Liver (tissue), 9 donors: ENCODE results near the gene GNG12. TPM values are rescaled to one million over a fixed set of nuclear protein-coding genes. Genes with fewer than 3 reads are reported as not detected.

ENCODE experiments used
- DNase-seq: peaks from one replicate; pipeline ENCODE4 v3.0.0-alpha.2; 2017; ENCODE audit warnings: low spot score
- H3K27ac ChIP-seq, 2 donors: one replicate each; pipeline ENCODE4 v1.7.0; 2013; ENCODE audit warnings: inconsistent platforms in 2 of 2, low read length in 2 of 2, control low read depth in 1 of 2, low read depth in 1 of 2, mild to moderate bottlenecking in 1 of 2
- H3K27me3 ChIP-seq, 4 donors: one replicate each; pipeline versions ENCODE4 v1.6.1 to v1.7.0; 2013; ENCODE audit warnings: low read length in 3 of 4, inconsistent platforms in 1 of 4, mild to moderate bottlenecking in 1 of 4, moderate library complexity in 1 of 4; ENCODE audit not compliant: control insufficient read depth in 4 of 4, insufficient read depth in 4 of 4
- H3K36me3 ChIP-seq, 4 donors: one replicate each; pipeline versions ENCODE4 v1.6.1 to v1.7.0; 2013; ENCODE audit warnings: low read length in 3 of 4, mild to moderate bottlenecking in 3 of 4, low read depth in 1 of 4, moderate library complexity in 1 of 4; ENCODE audit not compliant: control insufficient read depth in 4 of 4, insufficient read depth in 3 of 4
- H3K4me1 ChIP-seq, 4 donors: one replicate each; pipeline versions ENCODE4 v1.6.1 to v1.7.0; 2013; ENCODE audit warnings: low read length in 3 of 4, mild to moderate bottlenecking in 3 of 4, moderate library complexity in 1 of 4; ENCODE audit not compliant: control insufficient read depth in 4 of 4, insufficient read depth in 4 of 4
- H3K4me3 ChIP-seq, 3 donors: one replicate each; pipeline versions ENCODE4 v1.6.1 to v1.7.0; 2013; ENCODE audit warnings: low read length in 3 of 3, control low read depth in 1 of 3, low read depth in 1 of 3, mild to moderate bottlenecking in 1 of 3
- H3K9ac ChIP-seq, 2 donors: one replicate each; pipeline ENCODE4 v1.7.0; 2013; ENCODE audit warnings: low read length in 2 of 2, mild to moderate bottlenecking in 2 of 2, moderate library complexity in 2 of 2, control low read depth in 1 of 2, low read depth in 1 of 2
- H3K9me3 ChIP-seq, 4 donors: one replicate each; pipeline versions ENCODE4 v1.6.1 to v1.7.0; 2013; ENCODE audit warnings: low read length in 3 of 4; ENCODE audit not compliant: control insufficient read depth in 4 of 4
- CTCF ChIP-seq: fragments of 150-350 bp; IDR thresholded peaks from 2 replicates; pipeline ENCODE4 v1.5.1; 2017; ENCODE audit warnings: improper control_type of control experiment, low read depth, low read length; ENCODE audit not compliant: missing input control
- EGR1 ChIP-seq, 2 donors: IDR thresholded peaks; 2 replicates each; pipeline ENCODE4 v1.6.1; 2016 to 2018; ENCODE audit warnings: antibody characterized with exemption in 2 of 2, low read depth in 2 of 2
- FOXA1 ChIP-seq: IDR thresholded peaks from 2 replicates; pipeline ENCODE4 v1.6.1; 2016; ENCODE audit warnings: antibody characterized with exemption
- FOXA2 ChIP-seq: IDR thresholded peaks from 2 replicates; pipeline ENCODE4 v1.6.1; 2016; ENCODE audit warnings: antibody characterized with exemption
- GABPA ChIP-seq, 2 donors: IDR thresholded peaks in 1 of 2; conservative IDR thresholded peaks in 1 of 2; 2 replicates each; pipeline ENCODE4 v1.6.1; 2016; ENCODE audit warnings: antibody characterized with exemption in 2 of 2, mild to moderate bottlenecking in 1 of 2, moderate library complexity in 1 of 2
- HNF4A ChIP-seq, 2 donors: conservative IDR thresholded peaks; 2 replicates each; pipeline ENCODE4 v1.6.1; 2016; ENCODE audit warnings: antibody characterized with exemption in 2 of 2, mild to moderate bottlenecking in 2 of 2
- HNF4G ChIP-seq: IDR thresholded peaks from 2 replicates; pipeline ENCODE4 v1.6.1; 2016; ENCODE audit warnings: antibody characterized with exemption
- JUND ChIP-seq, 2 donors: IDR thresholded peaks; 2 replicates each; pipeline ENCODE4 v1.6.1; 2016; ENCODE audit warnings: antibody characterized with exemption in 2 of 2
- NR2F2 ChIP-seq: IDR thresholded peaks from 2 replicates; pipeline ENCODE4 v1.6.1; 2016; ENCODE audit warnings: antibody characterized with exemption
- RAD21 ChIP-seq, 2 donors: IDR thresholded peaks; 2 replicates each; pipeline ENCODE4 v1.6.1; 2016; ENCODE audit warnings: antibody characterized with exemption in 2 of 2, mild to moderate bottlenecking in 2 of 2
- REST ChIP-seq: IDR thresholded peaks from 2 replicates; pipeline ENCODE4 v1.6.1; 2016; ENCODE audit warnings: antibody characterized with exemption, mild to moderate bottlenecking
- RXRA ChIP-seq, 2 donors: IDR thresholded peaks; 2 replicates each; pipeline ENCODE4 v1.6.1; 2017 to 2018; ENCODE audit warnings: antibody characterized with exemption in 2 of 2, mild to moderate bottlenecking in 1 of 2
- SP1 ChIP-seq: IDR thresholded peaks from 2 replicates; pipeline ENCODE4 v1.6.1; 2018; ENCODE audit warnings: antibody characterized with exemption, mild to moderate bottlenecking
- TAF1 ChIP-seq: conservative IDR thresholded peaks from 2 replicates; pipeline ENCODE4 v1.6.1; 2016; ENCODE audit warnings: antibody characterized with exemption, mild to moderate bottlenecking
- YY1 ChIP-seq: IDR thresholded peaks from 2 replicates; pipeline ENCODE4 v1.6.1; 2016; ENCODE audit warnings: antibody characterized with exemption, mild to moderate bottlenecking
- ZBTB33 ChIP-seq: IDR thresholded peaks from 2 replicates; pipeline ENCODE4 v1.6.1; 2016; ENCODE audit warnings: antibody characterized with exemption
- WGBS: extraction: QIAGEN DNeasy Blood & Tissue Kit; methylation state at CpG from one replicate; pipeline ENCODE4 v1.1.7; 2013; 5-methylcytosine and 5-hydroxymethylcytosine counted together
- polyA plus RNA-seq, 2 donors: library from polyadenylated mRNA; stranded (reverse) in 1 of 2; unstranded in 1 of 2; fragments of 200-250 nt in 1 of 2; fragments of >200 nt in 1 of 2; fragmentation: Nextera tagmentation in 1 of 2; extraction: Ambion mirVana in 1 of 2; gene quantifications; one replicate each; pipeline versions ENCODE4 v1.2.1 to v1.2.3, GENCODE V29; 2013 to 2015
- total RNA-seq, 2 donors: library from RNA; depleted of rRNA; stranded (reverse); fragments of >200 nt; gene quantifications; one replicate each; pipeline ENCODE4 v1.2.3, GENCODE V29; 2014
- TF ChIP-seq, protein P1 (sequence below): IDR thresholded peaks from 2 replicates; pipeline ENCODE4 v1.6.1; 2016; ENCODE audit warnings: antibody characterized with exemption
- TF ChIP-seq, protein P2 (sequence below): IDR thresholded peaks from 2 replicates; pipeline ENCODE4 v1.6.1; 2016; ENCODE audit warnings: antibody characterized with exemption
- donor health status: healthy.
- donor health status: healthy.
- donor health status: healthy.
- donor health status: healthy.
- donor health status: healthy.

GNG12 gene
- total and polyA plus RNA-seq, 4 donors = 15.4 to 26.1 (median 19.7) TPM

DNA sequence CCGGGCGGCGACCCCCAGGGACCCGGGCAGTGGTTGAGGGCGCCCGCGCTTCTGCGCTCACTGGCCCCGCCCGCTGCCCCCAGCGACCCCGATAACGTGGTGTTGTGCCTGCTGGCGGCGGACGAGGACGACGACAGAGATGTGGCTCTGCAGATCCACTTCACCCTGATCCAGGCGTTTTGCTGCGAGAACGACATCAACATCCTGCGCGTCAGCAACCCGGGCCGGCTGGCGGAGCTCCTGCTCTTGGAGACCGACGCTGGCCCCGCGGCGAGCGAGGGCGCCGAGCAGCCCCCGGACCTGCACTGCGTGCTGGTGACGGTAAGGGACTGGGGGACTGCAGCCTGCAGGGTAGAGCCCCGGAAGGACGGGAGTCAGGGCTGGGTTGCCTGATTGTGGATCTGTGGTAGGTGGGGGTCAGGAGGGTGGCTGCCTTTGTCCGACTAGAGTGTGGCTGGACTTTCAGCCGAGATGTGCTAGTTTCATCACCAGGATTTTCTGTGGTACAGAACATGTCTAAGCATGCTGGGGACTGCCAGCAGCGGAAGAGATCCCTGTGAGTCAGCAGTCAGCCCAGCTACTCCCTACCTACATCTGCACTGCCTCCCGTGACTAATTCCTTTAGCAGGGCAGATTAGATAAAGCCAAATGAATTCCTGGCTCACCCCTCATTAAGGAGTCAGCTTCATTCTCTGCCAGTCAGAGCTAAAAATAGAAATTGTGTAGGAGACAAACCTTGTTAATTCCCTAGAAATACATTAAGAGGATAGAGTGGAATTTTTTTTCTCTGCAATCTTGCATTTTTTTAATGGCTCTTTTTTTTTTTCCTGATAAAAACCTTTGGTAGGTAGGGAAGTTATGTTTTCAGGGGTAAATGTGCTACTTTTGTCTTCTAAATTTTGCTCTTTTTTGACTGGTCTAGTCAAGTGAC is 146.7 kb downstream of the GNG12 start:
- peaks cover 0 to 28% (median 20%) of the 10 kb centered on the region in 4 donors for H3K4me1 ChIP-seq
- H3K9me3 ChIP-seq = no peaks in the 10 kb centered on the region
- peak overlapping the region; percentile 74 to 98 (median 94) for H3K4me3 ChIP-seq
- no peaks in the 10 kb centered on the region for H3K27me3 ChIP-seq
- DNase-seq = peak; percentile 74
- peak overlapping the region; percentile 70 to 94 for H3K9ac ChIP-seq
- peak; percentile 63 for TF ChIP-seq YY1
- TF ChIP-seq, protein P1, sequence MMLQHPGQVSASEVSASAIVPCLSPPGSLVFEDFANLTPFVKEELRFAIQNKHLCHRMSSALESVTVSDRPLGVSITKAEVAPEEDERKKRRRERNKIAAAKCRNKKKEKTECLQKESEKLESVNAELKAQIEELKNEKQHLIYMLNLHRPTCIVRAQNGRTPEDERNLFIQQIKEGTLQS = peak; percentile 94
- peak in 1 of 2 donors; percentile 73 for TF ChIP-seq RAD21 (IDR thresholded peaks at IDR 0.05)
- TF ChIP-seq CTCF = no peak
- TF ChIP-seq SP1 = peak; percentile 86
- peak; percentile 33 for TF ChIP-seq NR2F2
- TF ChIP-seq ZBTB33 = no peak
- TF ChIP-seq HNF4A (conservative IDR thresholded peaks at IDR 0.05) = peak; percentile 84 to 86
- TF ChIP-seq FOXA2 = no peak
- peak; percentile 69 to 82 for TF ChIP-seq JUND (IDR thresholded peaks at IDR 0.05)
- peak; percentile 30 for TF ChIP-seq REST
- TF ChIP-seq HNF4G = peak; percentile 64
- TF ChIP-seq TAF1 = peak; percentile 79
- TF ChIP-seq, protein P2, sequence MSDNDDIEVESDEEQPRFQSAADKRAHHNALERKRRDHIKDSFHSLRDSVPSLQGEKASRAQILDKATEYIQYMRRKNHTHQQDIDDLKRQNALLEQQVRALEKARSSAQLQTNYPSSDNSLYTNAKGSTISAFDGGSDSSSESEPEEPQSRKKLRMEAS = peak; percentile 53
- peak in 1 of 2 donors; percentile 5 for TF ChIP-seq GABPA (IDR thresholded peaks at IDR 0.05 in 1 of 2, conservative IDR thresholded peaks at IDR 0.05 in 1 of 2)
- TF ChIP-seq FOXA1 = no peak
- no peak for TF ChIP-seq EGR1 (IDR thresholded peaks at IDR 0.05; ENCODE audit: low read depth in 2 of 2)
- TF ChIP-seq RXRA (IDR thresholded peaks at IDR 0.05) = peak; percentile 79 to 86
- WGBS = under 1% methylated on average over 43 of the region's 43 CpGs
- H3K27ac ChIP-seq = peak overlapping the region; percentile 88 to 97
- H3K36me3 ChIP-seq = peaks cover 5 to 13% (median 8%) of the 10 kb centered on the region in 4 donors
